Nucleus accumbens (tissue), 56 donors: ENCODE measurements around the gene SLMAP.
"Not testable (repeated sequence)": the region's sequence is repeated elsewhere in the genome, so short reads cannot be mapped to it uniquely, and the experiment has no call there.

ENCODE experiments used
- DNase-seq, 56 donors: peaks; one replicate each; lab custom pipeline; 2025; lab: John Stamatoyannopoulos, UW

The SLMAP gene

GRCh38 chr3:57826245-57826951 lies 70.3 kb downstream of the SLMAP start:
- no peak for DNase-seq

- DNase-seq, result no peak
Measured at GRCh38 chr3:57826952-57827723, 71.0 kb downstream of the SLMAP start.

GRCh38 chr3:57827757-57828156 lies 71.6 kb downstream of the SLMAP start:
- DNase-seq, result no peak

- no peak for DNase-seq
Measured at GRCh38 chr3:57832486-57832885, 76.4 kb downstream of the SLMAP start.

- DNase-seq, result no peak
Measured at GRCh38 chr3:57832900-57833313, 76.8 kb downstream of the SLMAP start.

GRCh38 chr3:57833763-57834162 lies 77.7 kb downstream of the SLMAP start:
- no peak for DNase-seq

GRCh38 chr3:57837686-57838085 lies 81.6 kb downstream of the SLMAP start:
- no peak for DNase-seq

- DNase-seq, result no peak
Measured at GRCh38 chr3:57838627-57839026, 82.5 kb downstream of the SLMAP start.

GRCh38 chr3:57840473-57840872 lies 84.4 kb downstream of the SLMAP start:
- DNase-seq, result no peak

GRCh38 chr3:57841818-57842217 lies 85.7 kb downstream of the SLMAP start:
- DNase-seq, result no peak

- DNase-seq, result no peak
Measured at GRCh38 chr3:57848177-57848738, 92.1 kb downstream of the SLMAP start.

GRCh38 chr3:57851304-57851703 lies 95.2 kb downstream of the SLMAP start:
- no peak for DNase-seq

GRCh38 chr3:57852896-57853295 lies 96.8 kb downstream of the SLMAP start:
- DNase-seq, result no peak

GRCh38 chr3:57855281-57855680 lies 99.2 kb downstream of the SLMAP start:
- no peak for DNase-seq

GRCh38 chr3:57855943-57856342 lies 99.8 kb downstream of the SLMAP start:
- no peak for DNase-seq

- no peak for DNase-seq
Measured at GRCh38 chr3:57856675-57857074, 100.6 kb downstream of the SLMAP start.

GRCh38 chr3:57862894-57863293 lies 106.8 kb downstream of the SLMAP start:
- no peak for DNase-seq

GRCh38 chr3:57863380-57863779 lies 107.3 kb downstream of the SLMAP start:
- DNase-seq, result no peak

- no peak for DNase-seq
Measured at GRCh38 chr3:57864853-57865252, 108.7 kb downstream of the SLMAP start.

- not testable (repeated sequence) for DNase-seq
Measured at GRCh38 chr3:57869110-57869509, 113.0 kb downstream of the SLMAP start.

GRCh38 chr3:57872606-57873005 lies 116.5 kb downstream of the SLMAP start:
- DNase-seq, result no peak

GRCh38 chr3:57876632-57877031 lies 120.5 kb downstream of the SLMAP start:
- no peak for DNase-seq
